Fibroblast of the aortic adventitia (primary cell): ENCODE data around the gene DRAP1. TPM values are rescaled to one million over a fixed set of nuclear protein-coding genes. Genes with fewer than 3 reads are reported as not detected.

Experiments used
- DNase-seq: peaks from one replicate; pipeline ENCODE4 v3.0.0-alpha.2; 2010; ENCODE audit warnings: low read depth
- H3K4me3 ChIP-seq: 2 replicates; pipeline ENCODE4 v1.5.1; 2011; ENCODE audit warnings: low read depth, mild to moderate bottlenecking, control low read depth, low read length, moderate library complexity
- CTCF ChIP-seq: IDR thresholded peaks from 2 replicates; pipeline ENCODE4 v1.5.1; 2011; ENCODE audit warnings: mild to moderate bottlenecking, low read length, control low read depth, inconsistent platforms; ENCODE audit not compliant: insufficient read depth
- total RNA-seq: library from RNA; depleted of rRNA; stranded (reverse); fragments of >200 nt; gene quantifications from 2 replicates; pipeline ENCODE4 v1.2.3, GENCODE V29; 2012; ENCODE audit warnings: low replicate concordance

The DRAP1 gene
- total RNA-seq, 1 donor, result 317 TPM

DNA sequence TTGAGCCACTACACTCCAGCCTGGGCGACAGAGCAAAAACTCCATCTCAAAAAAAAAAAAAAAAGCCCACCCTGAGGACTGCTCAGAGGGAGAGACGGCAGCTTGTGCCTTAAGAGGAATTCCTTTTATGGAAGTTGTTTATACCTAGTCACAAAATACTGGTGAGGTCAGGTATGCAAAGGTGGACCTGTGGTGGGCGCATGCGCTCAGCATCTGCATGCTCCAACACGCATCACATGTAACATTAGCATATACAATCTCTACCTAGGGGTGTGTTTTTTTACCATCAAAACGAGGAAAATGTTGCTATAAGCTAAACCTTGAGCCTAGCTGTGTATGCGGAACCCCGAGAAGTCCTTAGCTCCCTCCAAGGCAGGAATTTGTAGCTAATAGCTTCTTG, 35.5 kb downstream of the DRAP1 start:
- no peak for TF ChIP-seq CTCF
- DNase-seq, result no peak

DNA sequence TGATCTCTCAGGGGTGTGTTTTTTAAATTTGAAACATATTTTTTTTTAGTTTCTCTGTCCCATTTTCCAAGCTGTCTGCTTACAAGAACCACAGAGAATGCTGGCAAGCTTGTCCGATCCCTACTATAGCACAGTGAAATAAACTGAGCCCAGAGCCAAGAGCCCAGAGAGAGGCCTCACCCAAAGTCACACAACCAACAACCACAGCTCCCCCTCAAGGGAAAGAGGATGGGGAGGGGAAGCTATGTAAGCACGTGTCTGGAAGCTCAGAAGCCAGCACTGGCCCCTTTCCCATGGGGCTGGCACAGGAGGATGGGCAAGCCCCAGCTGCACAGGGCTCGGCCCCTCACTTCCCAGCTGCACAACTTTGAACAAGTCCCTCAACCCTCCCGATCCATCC, 39.1 kb downstream of the DRAP1 start:
- H3K4me3 ChIP-seq, result no peak overlapping the region
- TF ChIP-seq CTCF, result no peak
- peak; percentile 19 for DNase-seq

More for the DNA sequence above, 35.5 kb downstream of the DRAP1 start:
- no peak overlapping the region for H3K4me3 ChIP-seq

DNA sequence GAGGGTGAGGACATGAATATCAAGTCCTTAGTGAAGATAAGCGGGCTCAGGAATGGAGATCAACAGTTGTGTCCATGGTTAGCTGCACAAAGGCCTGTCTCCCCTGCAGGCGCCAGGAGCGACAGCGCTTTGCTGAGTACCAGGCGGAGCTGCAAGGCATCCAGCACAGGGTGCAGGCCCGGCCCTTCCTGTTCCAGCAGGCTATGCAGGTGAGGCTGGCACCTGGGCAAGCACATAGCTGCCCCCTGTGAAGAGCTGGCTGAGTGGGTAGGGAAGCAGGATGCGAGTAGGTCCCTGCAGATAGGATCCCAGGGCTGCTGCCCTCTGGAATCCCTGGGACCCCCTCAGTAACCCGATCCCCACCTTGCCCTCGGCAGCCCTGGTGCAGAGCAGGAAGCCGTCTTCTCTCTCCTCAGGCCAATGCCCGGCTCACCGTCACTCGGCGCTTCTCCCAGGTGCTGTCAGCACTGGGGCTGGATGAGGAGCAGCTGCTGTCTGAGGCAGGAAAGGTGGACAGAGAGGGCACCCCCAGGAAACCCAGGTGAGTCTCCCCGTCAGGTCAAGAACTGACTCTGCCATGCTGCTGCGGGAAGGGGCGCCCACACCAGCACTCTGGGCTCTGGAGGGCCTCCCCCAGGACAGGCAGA, 39.7 kb downstream of the DRAP1 start:
- H3K4me3 ChIP-seq, result no peak overlapping the region
- no peak for DNase-seq
- TF ChIP-seq CTCF, result no peak

DNA sequence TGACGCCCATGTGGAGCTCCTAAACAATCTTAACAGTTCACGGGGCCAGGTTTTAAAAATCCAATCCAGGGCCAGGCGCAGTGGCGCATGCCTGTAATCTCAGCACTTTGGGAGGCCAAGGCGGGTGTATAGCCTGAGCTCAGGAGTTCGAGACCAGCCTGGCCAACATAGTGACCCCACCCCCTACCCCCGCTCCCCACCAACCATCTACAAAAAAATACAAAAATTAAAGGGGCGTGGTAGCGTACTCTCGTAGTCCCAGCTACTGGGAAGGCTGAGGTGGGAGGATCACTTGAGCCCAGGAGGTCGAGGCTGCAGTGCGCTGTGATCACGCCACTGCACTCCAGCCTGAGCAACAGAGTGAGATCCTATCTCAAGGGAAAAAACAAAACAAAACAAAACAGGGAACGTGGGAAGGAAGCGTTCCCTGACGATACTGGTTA, 41.6 kb downstream of the DRAP1 start:
- DNase-seq, result no peak
- no peak for TF ChIP-seq CTCF
- H3K4me3 ChIP-seq, result peak overlapping the region; percentile 93

- peak within 1 kb of the TSS; percentile 93 for H3K4me3 ChIP-seq
- TF ChIP-seq CTCF, result no peak
- DNase-seq, result peak; percentile 98
Observed at GRCh38 chr11:65961267-65962140, 42.3 kb downstream of the DRAP1 start, which contains the start of gene SART1. SART1 (plus strand) TSS chr11:65961734; CDS start chr11:65961781, 47 bp downstream.

DNA sequence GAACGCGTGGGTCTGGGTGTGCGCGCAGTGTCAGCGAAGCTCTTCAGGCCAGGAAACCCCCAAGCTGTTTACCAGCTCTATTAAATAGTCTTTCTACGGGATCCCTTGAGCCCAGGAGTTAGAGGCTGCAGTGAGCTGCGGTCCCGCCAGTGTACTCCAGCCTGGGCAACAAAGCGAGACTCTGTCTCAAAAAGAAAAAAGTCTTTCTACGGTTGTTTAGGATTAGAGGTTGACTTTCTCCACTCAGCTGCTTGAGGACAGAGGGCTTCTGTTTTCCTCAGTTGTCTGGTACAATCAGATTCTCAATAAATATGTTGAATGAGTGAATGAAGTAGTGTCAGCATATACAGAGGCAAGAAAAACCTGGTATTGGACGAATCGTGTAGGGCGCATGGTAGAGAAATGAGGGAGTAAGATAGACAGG, 42.9 kb downstream of the DRAP1 start:
- peak overlapping the region; percentile 93 for H3K4me3 ChIP-seq
- TF ChIP-seq CTCF, result no peak
- DNase-seq, result no peak
